GM21717 (cell line): ENCODE measurements around the gene MGST1.
"Not testable (repeated sequence)": the region's sequence is repeated elsewhere in the genome, so short reads cannot be mapped to it uniquely, and the experiment has no call there.

Source experiments
- ATAC-seq: cut with Tn5 transposase; IDR thresholded peaks from one replicate; pipeline ENCODE4 v1.9.1; 2021; ENCODE audit warnings: mild to moderate bottlenecking, moderate library complexity; ENCODE audit not compliant: unreplicated experiment

The MGST1 gene

DNA sequence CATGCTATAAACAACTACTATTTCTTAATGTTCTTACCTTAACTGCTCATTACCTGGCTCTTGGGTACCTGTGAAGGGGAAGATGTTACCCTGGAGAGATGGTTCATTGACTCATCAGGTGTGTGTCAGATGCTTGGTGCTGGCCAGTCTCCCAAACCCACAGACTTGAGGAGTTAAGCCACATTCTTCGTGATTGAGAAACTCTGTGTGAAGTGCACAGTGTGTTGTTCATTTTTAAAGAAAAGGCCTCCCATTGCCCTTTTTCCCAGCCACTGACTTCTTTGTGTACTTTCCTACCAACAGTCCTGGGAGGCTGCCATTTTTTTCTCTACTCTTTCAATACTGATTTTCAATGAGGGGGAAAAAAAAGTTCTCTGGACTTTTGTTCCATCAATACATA is 3.2 kb downstream of the MGST1 start:
- ATAC-seq: no peak

DNA sequence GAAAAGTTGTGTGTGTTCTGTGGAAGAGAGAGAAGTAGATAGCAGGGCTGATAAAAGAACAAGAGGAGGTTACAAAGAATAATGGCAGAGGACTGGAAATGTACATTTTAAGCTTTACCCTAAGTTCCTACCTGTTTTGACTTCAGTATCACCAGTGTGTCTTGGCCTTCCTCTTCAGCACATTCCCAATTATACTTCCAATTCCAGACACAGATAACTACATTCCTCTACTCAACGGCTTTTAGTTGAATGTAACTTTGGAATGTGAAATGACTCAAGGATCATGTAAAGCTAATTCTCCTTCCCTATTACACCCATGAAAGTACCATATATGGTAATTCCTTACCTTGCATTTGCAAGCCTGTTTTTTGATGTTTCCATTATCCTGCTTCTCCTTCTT is 5.0 kb downstream of the MGST1 start:
- no peak for ATAC-seq

DNA sequence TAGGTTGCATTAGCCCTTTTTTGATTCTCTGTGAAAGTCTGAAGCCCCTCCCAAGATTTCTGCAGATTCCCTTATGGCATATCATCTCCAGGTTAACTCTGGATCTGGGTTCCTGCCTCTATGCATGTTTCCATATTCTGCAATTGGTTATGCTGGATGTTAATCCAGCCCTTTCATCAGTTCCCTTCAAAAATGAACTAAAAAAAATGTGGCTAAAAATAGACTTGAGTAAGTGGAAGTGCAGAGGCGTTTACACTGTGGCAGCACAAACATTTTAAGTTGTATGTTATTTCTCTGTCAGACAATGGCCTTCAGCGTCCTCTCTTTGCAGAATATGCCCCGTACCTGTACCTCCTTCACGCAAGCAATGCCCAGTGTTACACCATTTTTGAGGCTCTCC is 11.4 kb downstream of the MGST1 start:
- ATAC-seq: no peak

DNA sequence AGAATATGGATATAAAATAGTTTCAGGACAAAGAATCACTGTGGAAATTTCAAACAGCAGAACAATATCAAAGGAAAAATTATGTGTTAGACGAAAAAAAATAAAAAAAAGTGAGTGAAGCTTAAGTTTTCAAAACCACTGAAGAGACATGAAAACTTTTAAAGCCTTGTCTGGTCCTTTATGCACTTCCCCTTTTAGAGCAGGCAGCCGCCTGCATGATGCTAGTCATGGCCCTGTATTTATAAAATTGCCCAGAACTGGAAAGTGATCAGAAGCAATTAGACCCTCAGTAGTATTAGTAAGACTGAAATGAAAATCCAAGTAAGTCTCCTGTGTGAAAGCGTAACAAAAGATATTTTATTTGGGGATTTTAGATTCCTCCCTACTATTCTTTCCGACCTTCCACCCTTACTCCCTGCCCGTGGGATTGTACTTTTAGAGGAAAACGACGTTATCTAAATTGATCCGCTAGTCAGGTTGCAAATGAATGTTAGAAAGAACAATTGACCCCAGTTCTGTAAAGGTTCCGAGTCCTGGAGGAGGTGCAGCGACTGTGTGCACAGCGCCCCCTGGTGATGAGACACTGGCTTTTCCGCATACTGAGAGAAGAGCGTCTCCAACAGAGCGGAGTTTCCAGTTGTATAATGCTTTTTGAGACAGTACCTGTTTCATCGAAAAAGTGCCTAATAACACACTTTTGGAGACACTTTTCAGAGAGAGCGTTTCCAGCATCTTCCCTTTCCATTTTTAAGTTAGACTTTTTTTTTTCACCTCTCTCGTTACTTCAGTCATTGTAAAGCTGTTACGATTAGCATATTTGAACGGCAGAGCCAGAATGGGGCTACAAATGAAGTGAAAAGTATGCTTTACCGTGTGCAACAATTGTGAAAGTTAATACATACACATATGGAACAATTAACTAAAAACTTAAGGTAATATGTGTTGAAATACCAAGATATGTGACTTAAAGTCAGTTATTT is 12.4 kb downstream of the MGST1 start:
- ATAC-seq: no peak

DNA sequence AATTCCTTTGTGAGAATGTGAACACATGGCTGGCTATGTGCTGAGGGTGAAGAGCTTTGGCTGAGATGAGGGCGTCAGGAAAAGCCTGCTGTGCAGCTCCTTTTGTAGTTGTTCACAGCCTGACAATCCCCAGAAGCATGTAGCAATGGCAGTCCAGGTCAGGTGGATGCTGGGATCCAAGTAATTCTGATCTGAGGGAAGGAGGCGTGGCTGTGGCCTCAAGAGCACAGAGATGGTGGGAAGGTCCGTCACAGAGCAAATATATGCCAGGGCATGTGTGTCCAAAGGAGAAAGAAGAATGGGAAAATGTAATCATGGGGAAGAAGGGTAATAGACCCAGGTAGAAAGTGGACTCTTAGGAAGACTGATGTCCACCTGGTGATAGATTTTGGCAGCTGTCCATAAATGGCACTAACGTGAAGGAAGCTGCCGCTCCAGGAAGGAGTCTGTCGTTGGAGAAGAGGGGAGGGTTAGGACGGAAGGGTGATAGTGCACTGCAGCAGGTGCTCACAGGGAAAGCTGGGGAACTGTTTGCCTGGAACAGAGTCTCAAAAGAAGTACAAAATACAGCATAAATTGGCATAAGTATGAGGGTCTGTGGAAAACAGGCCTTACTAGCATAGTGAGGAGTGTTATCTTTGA is 13.8 kb downstream of the MGST1 start:
- no peak for ATAC-seq

DNA sequence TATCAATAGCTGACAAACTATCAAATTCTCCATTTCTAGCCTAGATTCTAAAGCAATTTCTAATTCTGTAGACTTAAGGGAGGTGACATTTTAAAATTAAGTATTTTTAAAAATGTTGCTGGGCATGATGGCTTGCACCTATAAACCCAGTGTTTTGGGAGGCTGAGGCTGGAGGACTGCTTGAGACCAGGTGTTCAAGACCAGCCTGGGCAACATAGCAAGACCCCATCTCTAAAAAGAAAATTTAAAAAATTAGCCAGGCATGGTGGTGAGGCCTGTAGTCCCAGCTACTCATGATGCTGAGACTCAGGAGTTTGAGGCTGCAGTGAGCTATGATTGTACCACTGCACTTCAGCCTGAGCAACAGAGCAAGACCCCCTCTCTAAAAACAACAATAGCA is 15.1 kb downstream of the MGST1 start:
- no peak for ATAC-seq

DNA sequence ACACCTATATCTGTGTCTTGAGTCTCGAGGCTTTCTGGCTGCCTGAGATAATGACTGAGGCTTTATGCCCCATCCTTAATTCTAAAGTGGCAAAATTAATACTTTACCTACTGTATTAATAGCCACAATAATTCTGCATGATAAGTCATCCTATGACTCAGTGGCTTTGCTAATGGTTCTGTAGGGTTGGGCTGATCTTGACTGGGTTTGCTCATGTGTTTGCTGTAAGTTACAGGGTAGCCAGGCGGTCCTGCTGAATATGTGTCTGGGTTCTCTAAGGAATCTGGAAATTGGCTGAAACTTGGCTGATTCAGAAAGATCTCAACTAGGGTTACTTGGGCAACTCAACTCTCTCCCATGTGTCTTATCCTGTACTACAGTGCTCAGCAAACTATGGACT is 21.7 kb downstream of the MGST1 start:
- ATAC-seq: no peak

DNA sequence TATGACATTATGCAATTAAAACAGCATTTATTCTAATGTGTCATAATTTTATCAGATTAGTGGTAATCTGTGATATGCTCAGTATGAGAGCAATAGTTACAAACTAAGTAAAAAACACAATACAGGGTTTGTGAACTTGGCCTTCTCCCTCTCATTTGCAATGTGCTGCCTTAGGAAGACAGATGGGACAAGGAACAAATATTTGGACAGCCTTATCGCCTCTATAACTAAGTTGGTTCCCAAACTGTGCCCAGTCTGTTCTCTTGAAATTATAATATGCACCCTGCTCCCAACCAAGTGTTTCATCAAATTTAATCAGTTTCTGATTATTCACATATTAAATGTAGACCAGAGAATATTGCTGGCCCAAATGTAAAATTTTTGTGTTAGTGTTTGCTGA is 22.7 kb downstream of the MGST1 start:
- ATAC-seq: no peak

DNA sequence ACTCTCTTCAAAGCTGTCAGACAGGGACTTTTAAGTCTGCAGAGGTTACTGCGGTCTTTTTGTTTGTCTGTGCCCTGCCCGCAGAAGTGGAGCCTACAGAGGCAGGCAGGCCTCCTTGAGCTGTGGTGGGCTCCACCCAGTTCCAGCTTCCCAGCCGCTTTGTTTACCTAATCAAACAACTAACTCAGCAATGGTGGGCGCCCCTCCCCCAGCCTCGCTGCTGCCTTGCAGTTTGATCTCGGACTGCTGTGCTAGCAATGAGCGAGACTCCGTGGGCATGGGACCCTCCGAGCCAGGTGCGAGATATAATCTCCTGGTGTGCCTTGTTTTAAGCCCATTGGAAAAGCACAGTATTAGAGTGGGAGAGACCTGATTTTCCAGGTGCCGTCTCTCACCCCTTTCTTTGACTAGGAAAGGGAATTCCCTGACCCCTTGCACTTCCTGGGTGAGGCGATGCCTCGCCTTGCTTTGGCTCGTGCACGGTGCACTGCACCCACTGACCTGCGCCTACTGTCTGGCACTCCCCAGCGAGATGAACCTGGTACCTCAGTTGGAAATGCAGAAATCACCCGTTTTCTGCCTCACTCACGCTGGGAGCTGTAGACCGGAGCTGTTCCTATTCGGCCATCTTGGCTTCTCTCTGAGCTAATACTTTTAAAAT is 35.3 kb downstream of the MGST1 start:
- not testable (repeated sequence) for ATAC-seq

DNA sequence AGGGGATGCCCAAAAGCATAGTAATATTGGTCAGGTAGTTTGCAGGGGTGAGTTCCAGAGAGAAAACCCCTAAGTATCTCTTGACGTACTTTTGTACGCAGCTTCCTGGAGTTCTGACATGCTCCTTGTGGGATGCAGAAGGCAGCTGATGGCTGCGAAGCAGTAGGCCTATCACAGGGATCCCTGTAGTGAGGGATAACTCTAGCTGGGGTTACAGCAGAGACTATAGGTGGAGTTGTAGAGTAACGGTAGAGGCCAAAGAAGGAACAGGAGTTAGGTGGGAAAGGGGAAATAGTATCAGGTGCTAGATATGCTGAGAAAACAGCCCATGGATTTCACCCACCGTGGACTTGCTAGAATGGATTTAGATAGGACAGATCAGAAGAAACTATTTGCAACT is 37.3 kb downstream of the MGST1 start:
- no peak for ATAC-seq

DNA sequence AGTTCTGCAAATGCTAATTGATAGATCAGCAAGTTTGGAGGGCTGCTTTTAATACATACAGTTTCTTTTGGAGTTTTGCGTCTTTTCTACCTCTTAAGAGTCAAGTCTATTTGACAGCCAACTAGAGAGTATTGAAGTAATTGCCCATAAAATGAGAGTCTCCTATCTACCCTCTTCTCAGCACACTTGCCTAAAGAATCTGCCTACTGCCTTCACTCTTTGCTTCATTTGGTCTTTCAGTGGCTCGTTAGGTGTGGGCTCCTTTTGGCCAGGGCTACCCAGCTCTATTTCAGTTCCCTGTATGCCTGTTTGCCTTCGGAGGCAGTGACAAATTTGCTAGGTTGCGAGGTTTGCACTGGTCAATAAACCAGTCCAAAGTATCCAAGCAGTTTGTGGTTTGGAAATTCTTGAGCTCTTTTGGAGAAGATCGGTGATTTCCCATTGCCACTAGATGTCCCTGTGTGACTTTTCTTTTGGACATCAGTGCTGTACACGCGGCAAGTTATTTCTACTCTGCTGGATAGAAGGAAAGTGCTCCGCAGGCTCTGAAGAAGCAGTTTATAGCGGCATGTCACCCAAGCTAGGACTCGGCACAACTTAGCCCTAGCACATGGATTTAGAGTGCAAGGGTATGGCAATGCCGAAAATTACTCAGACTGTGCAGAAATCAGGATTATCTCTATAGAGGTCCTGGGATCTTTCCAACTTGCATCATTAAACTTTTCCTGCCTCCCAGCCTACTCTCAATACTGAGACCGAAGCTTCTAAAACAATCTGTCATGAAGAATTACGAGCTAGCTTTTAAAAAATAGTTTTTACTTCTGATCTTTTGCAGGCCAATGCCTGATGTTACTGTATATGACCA is 38.6 kb downstream of the MGST1 start:
- ATAC-seq: no peak

DNA sequence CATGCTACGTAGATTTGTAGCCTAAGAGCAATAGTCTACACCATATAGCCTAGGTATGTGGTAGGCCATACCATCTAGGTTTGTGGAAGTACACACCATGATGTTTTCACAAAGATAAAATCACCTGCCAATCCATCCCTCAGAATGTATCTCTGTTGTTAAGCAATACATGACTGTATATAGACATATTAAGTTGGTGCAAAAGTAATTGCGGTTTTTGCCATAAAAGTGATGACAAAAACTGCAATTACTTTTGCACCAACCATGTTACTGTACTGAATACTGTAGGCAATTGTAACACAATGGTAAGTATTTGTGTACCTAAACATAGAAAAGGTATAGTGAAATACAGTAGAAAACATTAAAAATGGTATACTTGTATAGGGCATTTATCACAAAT is 40.5 kb downstream of the MGST1 start:
- ATAC-seq: no peak

DNA sequence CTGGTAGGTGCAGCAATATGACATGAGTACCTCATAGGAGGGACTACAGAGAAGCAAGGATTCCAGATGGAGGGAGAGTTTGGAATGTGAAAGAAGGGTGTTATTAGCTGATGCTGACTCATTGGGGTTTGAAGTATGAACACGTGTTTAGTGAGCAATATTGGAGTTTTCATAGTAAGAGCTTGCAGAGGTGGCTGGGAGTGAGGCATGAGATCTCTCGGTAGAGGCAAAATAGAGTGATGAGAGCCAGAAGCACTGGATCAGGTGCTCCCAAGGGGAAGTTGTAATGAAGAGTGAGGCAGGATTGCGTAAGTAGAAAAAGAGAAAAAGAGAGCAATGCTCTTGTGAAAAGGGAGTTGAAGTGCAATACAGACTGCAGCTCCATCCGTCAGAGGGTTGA is 42.1 kb downstream of the MGST1 start:
- ATAC-seq: no peak

DNA sequence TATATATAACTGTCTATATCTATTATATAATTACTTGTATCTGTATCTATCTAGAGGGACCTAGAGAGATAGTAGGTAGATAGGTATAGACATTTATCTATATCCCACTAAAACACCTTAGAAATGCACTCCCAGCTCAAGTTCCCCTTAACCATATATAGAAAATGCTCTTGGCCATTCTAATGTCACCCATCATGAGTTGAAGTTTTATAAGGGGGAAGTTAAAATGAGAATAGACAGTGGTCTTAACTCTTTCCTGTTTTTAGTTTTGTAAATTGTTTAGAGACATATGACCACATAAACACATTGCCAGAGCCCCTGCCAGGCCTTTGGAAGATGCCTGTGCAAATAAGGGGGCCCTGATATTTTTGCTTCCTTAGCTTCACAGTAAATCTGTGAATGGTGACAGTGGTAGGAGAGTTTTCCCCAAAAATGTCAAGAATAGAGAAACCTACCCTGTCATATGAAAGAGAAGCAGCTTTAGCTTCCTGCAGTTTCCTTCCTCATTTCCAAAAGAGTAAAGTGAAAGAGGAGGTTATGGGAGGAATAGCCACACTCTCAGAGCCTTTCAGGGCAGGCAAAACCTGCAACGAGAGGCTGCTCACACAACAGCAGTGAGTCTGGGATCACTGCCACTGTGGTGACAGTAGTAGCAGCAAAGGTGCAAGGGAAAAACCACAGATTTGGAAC is 45.5 kb downstream of the MGST1 start:
- ATAC-seq: no peak

DNA sequence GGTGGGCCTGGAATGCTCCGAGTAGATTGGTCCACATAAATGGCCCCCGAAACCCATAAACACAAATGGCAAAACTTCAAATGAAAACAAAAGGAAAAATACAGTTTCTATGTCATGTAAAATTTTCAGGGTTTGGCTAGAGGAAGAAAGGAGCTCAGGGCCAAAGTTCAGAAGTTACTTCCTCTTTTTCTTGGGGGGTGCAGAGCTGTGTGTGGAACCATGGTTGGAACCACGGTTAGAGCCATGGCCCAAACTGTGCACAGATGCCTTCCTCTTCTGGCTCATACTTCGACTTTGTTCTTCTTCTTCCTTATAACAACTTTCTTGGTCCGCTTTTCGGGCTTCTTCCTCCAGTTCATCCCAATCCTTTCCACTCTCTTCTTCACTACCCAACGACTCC is 51.7 kb downstream of the MGST1 start:
- no peak for ATAC-seq

DNA sequence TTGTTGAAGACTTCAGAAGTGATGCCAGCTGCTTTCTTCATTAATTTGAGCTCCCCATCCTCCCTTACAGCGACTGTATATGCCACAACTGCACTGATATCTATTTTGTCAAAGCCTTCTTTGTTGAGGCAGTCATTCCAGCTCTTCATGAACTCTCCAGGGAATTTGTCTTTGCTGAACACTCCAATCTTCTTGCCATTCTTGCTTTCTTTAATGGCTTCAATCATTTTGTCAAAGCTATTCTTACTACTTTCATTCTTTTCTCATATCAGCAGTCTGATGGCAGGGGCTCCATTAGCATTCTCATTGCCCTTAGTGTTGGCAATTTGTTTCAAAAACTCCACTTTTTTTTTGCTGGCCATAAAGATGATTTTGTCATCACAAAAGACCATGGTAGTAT is 54.4 kb downstream of the MGST1 start:
- not testable (repeated sequence) for ATAC-seq

DNA sequence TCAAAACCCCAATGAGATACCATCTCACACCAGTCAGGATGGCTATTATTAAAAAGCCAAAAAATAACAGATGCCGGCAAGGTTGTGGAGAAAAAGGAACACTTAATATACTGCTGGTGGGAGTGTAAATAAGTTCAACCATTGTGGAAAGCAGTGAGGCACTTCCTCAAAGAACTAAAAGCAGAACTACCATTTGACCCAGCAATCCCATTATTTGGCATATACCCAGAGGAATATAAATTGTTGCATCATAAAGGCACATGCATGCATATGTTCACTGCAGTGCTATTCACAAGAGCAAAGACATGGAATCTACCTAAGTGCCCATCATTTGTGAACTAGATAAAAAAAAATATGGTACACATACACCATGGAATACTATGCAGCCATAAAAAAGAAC is 59.9 kb downstream of the MGST1 start:
- no peak for ATAC-seq
